IPS DF 6.9 (cell line): ENCODE data around the gene MEAF6.

Source experiments
- DNase-seq: peaks from one replicate; pipeline ENCODE4 v3.0.0-alpha.2; 2013; ENCODE audit warnings: low read depth, low spot score
- H3K27ac ChIP-seq: one replicate; pipeline ENCODE4 v1.5.1; 2013; ENCODE audit warnings: low read length, control low read depth
- H3K27me3 ChIP-seq: 2 replicates; pipeline ENCODE4 v1.6.1; 2013; ENCODE audit warnings: mild to moderate bottlenecking, low read length; ENCODE audit not compliant: control insufficient read depth, insufficient read depth
- H3K36me3 ChIP-seq: 2 replicates; pipeline ENCODE4 v1.6.1; 2013; ENCODE audit warnings: low read length; ENCODE audit not compliant: control insufficient read depth, insufficient read depth
- H3K4me1 ChIP-seq: 2 replicates; pipeline ENCODE4 v1.6.1; 2013; ENCODE audit warnings: low read length; ENCODE audit not compliant: control insufficient read depth, insufficient read depth
- H3K4me3 ChIP-seq: 2 replicates; pipeline ENCODE4 v1.5.1; 2013; ENCODE audit warnings: mild to moderate bottlenecking, low read length
- H3K9me3 ChIP-seq: 2 replicates; pipeline ENCODE4 v1.6.1; 2013; ENCODE audit warnings: low read length, inconsistent platforms; ENCODE audit not compliant: control insufficient read depth, insufficient read depth
- WGBS: extraction: QIAGEN DNeasy Blood & Tissue Kit; methylation state at CpG from one replicate; pipeline ENCODE4 v1.1.7; 2013; ENCODE audit warnings: mixed read lengths, missing lambda C conversion rate; ENCODE audit not compliant: insufficient read length, insufficient coverage; 5-methylcytosine and 5-hydroxymethylcytosine counted together

Gene MEAF6

DNA sequence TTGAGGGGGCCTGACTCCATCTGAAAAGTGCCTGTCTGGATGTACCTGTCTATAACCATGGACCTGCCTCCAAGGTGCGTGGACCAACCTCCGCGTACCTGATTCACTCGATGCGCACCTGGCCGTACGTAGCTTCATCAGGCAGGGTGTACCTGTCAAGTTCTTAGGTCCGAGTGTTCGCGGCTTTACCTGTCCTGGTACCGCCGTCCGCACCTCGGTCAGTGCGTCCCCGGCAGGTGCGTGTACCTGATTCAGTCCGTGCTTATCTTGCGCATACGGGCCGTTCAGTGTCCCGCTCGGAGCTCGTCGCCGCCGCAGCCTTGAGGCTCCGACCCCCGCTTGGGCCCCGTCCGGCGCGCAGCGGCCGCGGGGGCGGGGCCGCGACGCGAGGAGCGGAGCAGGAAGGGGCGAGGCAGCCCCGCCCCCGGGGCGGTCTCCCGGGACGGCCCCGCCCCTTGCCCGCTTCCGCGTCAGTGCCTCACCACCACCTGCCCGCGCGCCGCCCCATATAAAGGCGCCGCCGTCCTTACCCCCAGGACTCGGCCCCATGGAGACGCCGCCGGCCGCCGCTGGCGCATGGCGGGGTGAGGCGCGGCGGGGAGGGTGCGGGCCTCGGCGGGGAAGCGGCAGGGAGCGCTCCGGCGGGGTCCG lies 40.4 kb downstream of the MEAF6 start, which contains the start of gene ZC3H12A:
Gene ZC3H12A, plus strand, starts transcription at position 535 of the 651 bp plus-strand sequence. CDS start 917 bp downstream, outside the sequence.
- no peak for DNase-seq
- no CpG with 5 or more reads among the region's 78 CpGs for WGBS
- no peaks in the 10 kb centered on the region; the same call in 1 of the 2 replicates for H3K36me3 ChIP-seq

GRCh38 chr1:37473431-37474045 lies 41.0 kb downstream of the MEAF6 start:
- H3K4me3 ChIP-seq = peak overlapping the region; percentile 61; the same call in 1 of the 2 replicates
- no CpG with 5 or more reads among the region's 12 CpGs for WGBS
- no peaks in the 10 kb centered on the region; the same call in 1 of the 2 replicates for H3K36me3 ChIP-seq
- H3K4me1 ChIP-seq = peaks cover 17% of the 10 kb centered on the region
- no peaks in the 10 kb centered on the region for H3K9me3 ChIP-seq
- no peak for DNase-seq
- H3K27ac ChIP-seq = no peak overlapping the region
- no peaks in the 10 kb centered on the region; the same call in 1 of the 2 replicates for H3K27me3 ChIP-seq

More for the DNA sequence above, 40.4 kb downstream of the MEAF6 start, which contains the start of gene ZC3H12A:
- Histone ChIP-seq H3K4me3 (peak within 1 kb of the TSS; percentile 61), H3K4me1 (peaks cover 17% of the 10 kb centered on the region), H3K9me3 (no peaks in the 10 kb centered on the region), H3K27me3 (no peaks in the 10 kb centered on the region; the same call in 1 of the 2 replicates), H3K27ac (no peak within 1 kb of the TSS)

GRCh38 chr1:37472994-37473393 lies 41.6 kb downstream of the MEAF6 start:
- H3K36me3 ChIP-seq = no peaks in the 10 kb centered on the region; the same call in 1 of the 2 replicates
- no peak overlapping the region for H3K4me3 ChIP-seq
- H3K4me1 ChIP-seq = peaks cover 17% of the 10 kb centered on the region
- H3K27me3 ChIP-seq = no peaks in the 10 kb centered on the region; the same call in 1 of the 2 replicates
- no peaks in the 10 kb centered on the region for H3K9me3 ChIP-seq
- WGBS = no CpG with 5 or more reads among the region's 1 CpG
- no peak overlapping the region for H3K27ac ChIP-seq
- no peak for DNase-seq

GRCh38 chr1:37472281-37472680 lies 42.3 kb downstream of the MEAF6 start:
- Histone ChIP-seq H3K9me3 (no peaks in the 10 kb centered on the region), H3K27me3 (no peaks in the 10 kb centered on the region; the same call in 1 of the 2 replicates), H3K36me3 (no peaks in the 10 kb centered on the region; the same call in 1 of the 2 replicates), H3K27ac (no peak overlapping the region), H3K4me1 (peaks cover 14% of the 10 kb centered on the region), H3K4me3 (no peak overlapping the region)
- DNase-seq = no peak
- no CpG with 5 or more reads among the region's 7 CpGs for WGBS

DNA sequence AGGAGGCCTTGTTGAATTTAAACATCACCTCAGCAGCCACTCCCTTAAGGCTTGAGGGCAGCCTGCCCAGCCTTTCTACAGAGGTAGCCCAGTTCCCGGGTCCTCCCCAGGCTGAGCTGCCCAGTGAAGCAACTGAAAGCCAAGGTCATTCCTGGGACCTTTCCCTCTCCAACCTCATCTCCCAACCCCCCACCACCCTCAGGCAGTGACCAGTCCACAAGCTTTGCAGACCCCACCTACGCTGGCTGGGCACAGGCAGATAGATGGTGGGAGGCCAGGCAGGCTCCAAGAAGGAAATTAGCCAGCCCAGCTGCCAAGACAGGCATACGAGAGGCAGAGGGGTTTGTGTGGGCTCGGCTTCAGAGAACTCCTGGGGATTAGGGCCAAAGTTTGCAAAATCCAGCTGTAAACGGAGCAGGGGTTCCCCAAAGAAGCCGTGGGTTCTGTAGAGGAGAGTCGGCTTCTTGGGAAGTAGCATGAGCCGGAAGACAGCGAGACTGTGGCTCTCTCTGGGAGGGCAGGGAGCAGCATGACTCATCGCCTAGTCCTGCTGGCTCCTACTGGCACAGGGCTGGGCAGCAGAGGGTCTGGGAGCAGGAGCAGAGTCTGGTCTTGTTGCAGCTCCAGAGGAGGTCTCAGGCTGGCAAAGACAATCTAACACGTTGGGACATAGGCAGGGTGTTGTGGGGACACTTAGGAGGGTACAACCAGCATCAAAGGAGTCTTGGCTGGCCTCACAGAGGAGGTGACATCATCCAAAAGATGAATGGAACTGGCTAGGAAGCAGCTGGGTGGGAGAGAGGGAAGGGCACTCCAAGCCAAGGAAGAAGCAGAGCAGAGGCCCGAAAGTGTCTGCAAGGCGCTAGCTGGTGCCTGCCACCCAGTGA lies 43.0 kb downstream of the MEAF6 start:
- Histone ChIP-seq H3K4me1 (peaks cover 9% of the 10 kb centered on the region), H3K4me3 (no peak overlapping the region), H3K27ac (no peak overlapping the region), H3K27me3 (no peaks in the 10 kb centered on the region; the same call in 1 of the 2 replicates), H3K36me3 (no peaks in the 10 kb centered on the region; the same call in 1 of the 2 replicates), H3K9me3 (no peaks in the 10 kb centered on the region)
- no peak for DNase-seq
- WGBS = no CpG with 5 or more reads among the region's 13 CpGs

DNA sequence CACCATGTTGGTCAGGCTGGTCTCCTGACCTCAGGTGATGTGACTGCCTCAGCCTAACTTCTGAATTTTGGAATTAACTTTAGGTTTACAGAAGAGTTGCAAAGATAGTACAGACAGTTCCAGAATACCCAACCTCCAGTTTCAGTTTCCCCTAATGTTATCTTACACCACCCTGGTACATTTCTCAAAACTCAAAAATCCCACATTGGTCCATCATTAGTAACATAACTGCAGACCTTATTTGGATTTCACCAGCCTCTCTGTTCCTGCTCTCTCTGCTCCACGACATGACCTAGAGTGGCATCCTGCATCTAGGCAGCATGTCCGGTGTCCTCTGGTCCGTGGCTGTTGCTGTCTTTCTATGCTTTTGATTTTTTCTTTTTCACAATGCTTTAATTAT lies 45.2 kb downstream of the MEAF6 start:
- no peak overlapping the region for H3K27ac ChIP-seq

GRCh38 chr1:37468037-37468436 lies 46.5 kb downstream of the MEAF6 start:
- no CpG with 5 or more reads among the region's 5 CpGs for WGBS
- no peaks in the 10 kb centered on the region for H3K27me3 ChIP-seq
- H3K4me1 ChIP-seq = peaks cover 1% of the 10 kb centered on the region

More for the DNA sequence above, 45.2 kb downstream of the MEAF6 start:
- Histone ChIP-seq H3K36me3 (no peaks in the 10 kb centered on the region), H3K27me3 (no peaks in the 10 kb centered on the region; the same call in 1 of the 2 replicates), H3K9me3 (no peaks in the 10 kb centered on the region), H3K4me3 (no peak overlapping the region), H3K4me1 (peaks cover 4% of the 10 kb centered on the region)
- whole genome bisulfite sequencing = no CpG with 5 or more reads among the region's 3 CpGs
- DNase-seq = no peak

DNA sequence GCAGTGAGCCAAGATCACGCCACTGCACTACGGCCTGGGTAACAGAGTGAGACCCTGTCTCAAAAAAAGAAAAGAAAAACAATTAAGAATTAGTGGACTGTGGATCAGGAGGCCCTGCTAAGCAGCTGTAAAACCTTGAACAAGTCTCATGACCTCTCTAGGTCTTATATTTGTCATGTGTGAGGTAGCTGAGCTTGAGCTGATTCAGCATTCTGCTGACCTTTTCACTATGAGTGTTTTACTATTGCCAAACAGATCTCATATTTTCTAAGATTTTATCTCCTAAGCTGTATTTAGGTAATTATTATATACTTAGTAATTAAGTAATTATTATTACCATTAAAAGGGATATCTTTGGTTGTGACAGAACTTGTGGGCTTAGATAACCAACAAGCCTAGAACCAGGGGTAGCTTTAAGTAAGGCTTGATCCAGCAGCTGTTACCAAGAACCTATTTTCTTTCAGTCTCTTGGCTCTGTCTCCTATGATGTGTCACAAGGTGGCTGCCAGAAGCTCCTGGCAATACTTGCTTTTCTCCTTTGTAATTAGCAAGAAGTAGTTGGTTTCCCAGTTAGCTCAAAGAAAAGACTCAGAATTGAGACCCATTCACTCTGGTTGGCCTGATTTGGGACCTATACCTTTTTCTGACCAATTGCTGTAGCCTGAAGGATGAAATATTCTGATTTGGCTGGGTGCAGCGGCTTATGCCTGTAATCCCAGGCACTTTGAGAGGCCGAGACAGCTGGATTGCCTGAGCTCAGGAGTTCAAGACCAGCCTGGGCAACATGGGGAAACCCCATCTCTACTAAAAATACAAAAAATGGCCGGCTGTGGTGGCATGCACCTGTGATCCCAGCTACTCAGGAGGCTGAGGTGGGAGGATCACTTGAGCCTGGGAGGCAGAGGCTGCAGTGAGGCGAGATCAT lies 48.7 kb downstream of the MEAF6 start:
- no CpG with 5 or more reads among the region's 6 CpGs for WGBS
- DNase-seq = no peak
- H3K9me3 ChIP-seq = no peaks in the 10 kb centered on the region
- H3K27me3 ChIP-seq = no peaks in the 10 kb centered on the region
- H3K36me3 ChIP-seq = no peaks in the 10 kb centered on the region
- no peak overlapping the region for H3K27ac ChIP-seq
- no peaks in the 10 kb centered on the region for H3K4me1 ChIP-seq
- H3K4me3 ChIP-seq = no peak overlapping the region

More at GRCh38 chr1:37468037-37468436, 46.5 kb downstream of the MEAF6 start:
- no peak for DNase-seq
- Histone ChIP-seq H3K36me3 (no peaks in the 10 kb centered on the region), H3K27ac (no peak overlapping the region), H3K9me3 (no peaks in the 10 kb centered on the region), H3K4me3 (no peak overlapping the region)

DNA sequence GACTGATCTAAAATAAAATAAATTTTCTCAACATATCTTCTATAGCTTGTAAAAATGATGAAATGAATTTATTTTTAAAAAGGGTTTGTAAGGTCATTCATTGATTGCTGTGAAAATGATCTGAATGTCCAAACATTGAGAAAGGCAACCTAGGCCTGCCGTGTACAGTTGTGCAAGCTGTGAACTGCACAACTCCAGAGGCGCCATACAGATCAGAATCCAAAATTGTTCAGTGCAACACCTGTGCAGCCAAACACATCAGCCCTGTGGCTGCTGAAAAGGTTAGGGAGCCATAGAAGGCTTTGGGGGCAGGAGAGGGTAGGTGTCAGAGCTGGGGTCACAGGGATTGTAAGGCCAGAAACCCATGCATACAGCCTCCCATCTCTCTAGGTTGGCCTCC lies 50.1 kb downstream of the MEAF6 start:
- no peaks in the 10 kb centered on the region for H3K27me3 ChIP-seq
- H3K27ac ChIP-seq = no peak overlapping the region
- H3K36me3 ChIP-seq = no peaks in the 10 kb centered on the region
- H3K9me3 ChIP-seq = no peaks in the 10 kb centered on the region
- H3K4me1 ChIP-seq = no peaks in the 10 kb centered on the region
- H3K4me3 ChIP-seq = no peak overlapping the region
- no CpG with 5 or more reads among the region's 2 CpGs for WGBS
- no peak for DNase-seq
